GDM1 (cell line): ENCODE results near the gene KRT7.
"Not testable (repeated sequence)": the region's sequence is repeated elsewhere in the genome, so short reads cannot be mapped to it uniquely, and the experiment has no call there.

Source experiments
- DNase-seq: peaks from one replicate; lab custom pipeline; 2025; lab: John Stamatoyannopoulos, UW

Gene KRT7

GRCh38 chr12:52243856-52244614 is 11.0 kb downstream of the KRT7 start:
- DNase-seq: peak; percentile 62

- no peak for DNase-seq
Measured at GRCh38 chr12:52244615-52244994, 11.6 kb downstream of the KRT7 start.

- no peak for DNase-seq
Measured at GRCh38 chr12:52245259-52245961, 12.4 kb downstream of the KRT7 start.

- no peak for DNase-seq
Measured at GRCh38 chr12:52245962-52246569, 13.0 kb downstream of the KRT7 start.

GRCh38 chr12:52246720-52247621 is 13.9 kb downstream of the KRT7 start:
- no peak for DNase-seq

- no peak for DNase-seq
Measured at GRCh38 chr12:52247622-52248540, 14.8 kb downstream of the KRT7 start.

- DNase-seq: no peak
Measured at GRCh38 chr12:52248541-52249461, 15.8 kb downstream of the KRT7 start.

- no peak for DNase-seq
Measured at GRCh38 chr12:52249511-52250047, 16.5 kb downstream of the KRT7 start.

GRCh38 chr12:52250048-52250990 is 17.3 kb downstream of the KRT7 start:
- no peak for DNase-seq

- DNase-seq: peak; percentile 11
Measured at GRCh38 chr12:52251367-52252051, 18.5 kb downstream of the KRT7 start.

- DNase-seq: not testable (repeated sequence)
Measured at GRCh38 chr12:52252175-52252615, 19.2 kb downstream of the KRT7 start.

- no peak for DNase-seq
Measured at GRCh38 chr12:52252728-52253343, 19.8 kb downstream of the KRT7 start.

GRCh38 chr12:52253391-52254179 is 20.5 kb downstream of the KRT7 start:
- DNase-seq: no peak

- no peak for DNase-seq
Measured at GRCh38 chr12:52254180-52254964, 21.3 kb downstream of the KRT7 start.

- DNase-seq: no peak
Measured at GRCh38 chr12:52254965-52255751, 22.1 kb downstream of the KRT7 start.
